NB4 (cell line): ENCODE measurements around the gene DGKB.

Experiments used
- CTCF ChIP-seq: IDR thresholded peaks from one replicate; pipeline ENCODE4 v1.5.1; 2012; ENCODE audit warnings: low read depth, low read length
- POLR2A ChIP-seq: IDR thresholded peaks from 2 replicates; pipeline ENCODE4 v1.6.1; 2011; ENCODE audit warnings: mild to moderate bottlenecking; ENCODE audit not compliant: insufficient read length; ENCODE audit errors: extremely low read depth
- TF ChIP-seq, protein P1 (sequence below): IDR thresholded peaks from 2 replicates; pipeline ENCODE4 v1.6.1; 2011; ENCODE audit warnings: low read depth, low read length

- no peak for TF ChIP-seq POLR2A
- TF ChIP-seq CTCF, result no peak
- TF ChIP-seq, protein P1, sequence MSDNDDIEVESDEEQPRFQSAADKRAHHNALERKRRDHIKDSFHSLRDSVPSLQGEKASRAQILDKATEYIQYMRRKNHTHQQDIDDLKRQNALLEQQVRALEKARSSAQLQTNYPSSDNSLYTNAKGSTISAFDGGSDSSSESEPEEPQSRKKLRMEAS, result no peak
Measured at GRCh38 chr7:14351167-14351566, 551.4 kb downstream of the DGKB start.
